Measurements from ENCODE around the gene PLA2G2C.

The PLA2G2C gene

DNA sequence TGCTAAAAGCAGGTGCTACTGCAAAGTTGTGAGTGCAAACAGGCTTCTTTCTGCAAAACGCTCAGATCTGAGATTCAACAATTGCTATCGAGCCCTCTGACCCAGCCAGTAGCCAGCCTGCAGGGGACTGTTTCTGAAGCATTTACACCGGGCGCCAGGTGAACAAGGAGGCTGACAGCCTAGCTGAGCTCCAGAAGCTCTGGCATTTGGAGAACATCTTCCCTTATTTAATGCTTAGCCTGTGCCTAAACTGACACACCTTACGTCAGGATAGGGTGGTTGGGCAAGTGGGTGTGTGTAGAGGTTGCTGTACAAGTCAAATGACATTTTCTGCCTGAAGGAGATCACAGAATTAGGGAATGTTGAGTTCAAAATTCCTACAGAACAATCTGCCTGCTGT is 15.8 kb upstream of the PLA2G2C start:
- no peak for DNase-seq

DNA sequence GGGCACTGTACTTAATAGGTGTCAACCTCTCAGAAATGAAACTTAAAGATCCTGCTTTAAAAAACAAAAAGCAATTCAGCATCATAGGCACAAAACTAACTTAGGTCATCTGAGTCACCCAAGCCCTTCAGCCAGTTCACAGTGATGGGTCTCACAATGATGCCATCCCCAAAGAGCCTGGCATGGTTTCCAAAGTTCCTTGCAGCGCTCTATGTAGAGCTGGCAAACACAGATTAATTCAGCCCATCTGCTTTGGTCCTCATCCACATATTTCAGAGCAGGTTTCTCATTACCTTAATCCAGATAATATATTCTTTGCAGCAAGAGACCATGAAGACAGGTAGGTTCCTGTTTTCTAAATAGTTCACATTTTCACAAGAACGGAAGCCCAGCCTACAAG is 14.6 kb upstream of the PLA2G2C start:
- no peak for DNase-seq

DNA sequence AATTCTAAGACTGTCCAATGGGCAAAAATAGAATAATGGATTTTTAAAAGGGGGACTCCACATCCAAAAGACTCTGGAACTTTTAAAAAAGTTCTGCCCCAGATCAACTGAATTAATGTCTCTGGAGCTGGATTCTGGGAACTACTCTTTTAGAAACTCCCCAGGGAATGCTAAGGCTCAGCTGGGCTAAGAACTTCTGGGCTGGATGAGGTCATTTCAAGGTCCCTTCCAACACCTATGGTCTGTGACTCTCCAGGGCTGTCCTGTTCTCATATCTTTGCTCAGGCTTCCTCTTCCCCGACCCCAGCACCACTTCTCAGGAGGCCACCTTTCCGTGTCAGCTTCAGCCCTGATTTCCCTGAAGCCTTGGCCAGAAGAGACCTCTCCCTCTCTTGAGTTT is 13.5 kb upstream of the PLA2G2C start:
- no peak for DNase-seq

DNA sequence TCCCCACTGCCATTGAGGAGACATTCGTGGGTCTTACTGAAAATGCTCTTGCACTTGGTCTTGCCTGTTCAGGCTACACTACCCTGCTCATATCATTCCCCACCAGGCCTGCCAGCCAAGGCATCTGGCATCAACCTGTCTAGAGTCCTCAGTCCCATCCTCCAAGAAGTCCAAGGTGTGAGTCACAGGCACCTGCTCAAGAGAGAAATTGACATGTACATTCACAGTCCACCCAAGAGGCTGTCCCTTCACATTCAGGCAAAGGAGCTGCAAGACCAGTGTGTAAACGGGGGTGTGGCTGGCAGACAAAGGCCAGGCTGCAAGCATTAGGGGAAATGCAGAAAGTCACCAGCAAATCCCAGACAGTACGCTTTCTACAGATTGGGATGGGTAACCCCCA is 13.1 kb upstream of the PLA2G2C start:
- no peak for DNase-seq

DNA sequence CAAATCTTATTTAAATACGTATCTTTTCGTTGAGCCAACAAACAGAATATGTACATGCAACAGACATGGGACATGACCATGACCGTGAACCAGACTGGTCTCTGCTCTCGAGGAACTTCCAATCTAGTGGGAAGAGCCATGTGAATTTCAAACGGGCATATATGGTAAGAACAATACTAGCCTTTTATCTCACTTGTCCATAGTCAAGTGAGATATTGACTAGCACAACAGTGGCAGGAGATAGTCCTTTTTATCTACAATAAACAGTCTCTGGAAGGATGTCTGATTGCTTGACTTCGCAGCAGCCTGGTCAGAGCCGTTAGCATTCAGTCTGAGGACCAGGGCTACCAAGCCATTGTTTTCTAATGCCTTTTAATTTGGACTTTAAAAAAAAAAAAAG is 12.6 kb upstream of the PLA2G2C start:
- no peak for DNase-seq

DNA sequence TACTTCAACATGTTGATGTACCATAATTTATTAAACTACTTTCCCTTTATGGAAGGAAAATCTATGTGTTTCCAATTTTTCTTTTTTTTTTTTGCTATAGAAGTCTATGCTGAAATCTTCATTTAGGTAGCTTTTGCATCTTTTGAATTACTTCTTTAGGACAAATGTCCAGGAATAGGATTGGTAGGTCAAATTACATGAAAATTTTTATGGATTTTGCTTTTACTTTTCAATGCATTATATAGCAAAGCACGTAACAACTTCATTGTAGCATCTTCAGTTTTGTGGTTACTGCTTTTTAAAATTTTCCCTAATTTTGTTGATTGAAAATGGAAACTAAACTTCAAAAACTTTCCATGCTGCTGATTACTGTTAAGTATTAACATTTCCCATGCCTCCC is 12.0 kb upstream of the PLA2G2C start:
- DNase-seq = no peak

DNA sequence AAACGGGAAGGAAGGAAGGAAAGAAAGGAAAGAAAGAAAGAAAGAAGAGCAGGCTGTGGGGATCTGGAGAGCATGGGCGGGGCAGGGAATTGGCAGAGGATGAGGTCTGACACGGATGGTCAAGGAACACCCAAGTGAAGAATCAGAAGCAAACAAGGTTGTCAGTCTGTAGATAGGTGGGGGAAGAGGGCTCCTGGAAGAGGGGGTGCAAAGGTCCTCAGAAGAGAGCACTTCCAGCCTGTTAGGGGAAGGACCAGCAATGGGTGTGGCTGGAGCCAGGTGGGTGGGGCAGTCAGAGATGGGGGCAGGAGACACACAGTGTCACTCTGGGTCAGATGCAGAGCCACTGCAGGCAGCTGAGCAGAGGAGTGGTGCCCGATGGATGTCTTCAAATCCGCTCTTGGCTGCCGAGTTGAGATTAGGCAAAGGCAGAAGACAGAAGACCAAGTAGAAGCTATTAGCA is 11.0 kb upstream of the PLA2G2C start:
- no peak for DNase-seq

DNA sequence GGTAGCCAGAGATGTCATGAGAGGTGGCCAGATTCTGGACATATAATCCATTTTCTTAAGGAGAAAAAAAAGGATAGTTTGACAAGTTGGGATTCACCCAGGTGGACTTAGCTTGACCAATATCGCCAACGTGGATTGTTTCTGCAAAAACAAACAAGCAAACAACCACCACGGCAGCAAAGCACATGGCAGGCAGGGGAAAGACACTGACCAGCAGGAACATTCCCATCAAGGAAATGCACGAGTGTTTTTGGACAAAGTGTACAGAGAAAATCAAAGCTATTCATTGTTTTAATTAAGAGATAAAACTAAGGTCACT is 9.1 kb upstream of the PLA2G2C start:
- no peak for DNase-seq

DNA sequence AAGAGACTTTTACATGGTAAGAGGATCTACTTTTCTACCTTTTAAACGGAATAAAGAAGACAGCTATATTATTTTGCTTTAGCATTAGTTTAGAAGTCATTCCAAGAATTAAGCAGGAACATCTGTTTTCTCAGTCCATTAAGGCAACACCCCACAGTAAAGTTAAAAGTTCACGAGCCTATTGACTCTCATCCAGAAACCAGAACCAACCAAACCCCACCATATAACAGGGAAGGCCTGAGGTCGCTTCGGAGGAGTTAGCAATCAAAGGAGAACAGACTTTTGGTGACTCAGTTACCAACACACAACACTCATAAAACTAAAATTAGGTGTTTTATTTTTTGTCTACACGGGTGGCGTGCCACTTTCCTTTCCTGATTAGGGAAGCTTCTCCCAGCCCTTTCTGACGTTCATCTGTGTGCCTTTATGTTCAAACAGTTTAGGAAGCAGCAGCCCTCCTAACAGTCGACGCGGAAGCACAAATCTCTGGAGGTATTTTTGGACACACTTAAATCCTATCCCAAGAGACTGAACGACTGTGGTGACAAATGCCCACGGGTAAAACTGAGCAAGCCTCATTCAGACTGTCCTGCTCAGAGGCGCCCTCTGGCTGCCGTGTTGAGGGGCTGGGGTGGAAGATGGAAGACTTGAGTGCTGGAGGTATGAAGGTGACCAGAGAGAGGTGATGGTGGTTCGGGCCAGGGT is 8.6 kb upstream of the PLA2G2C start:
- DNase-seq = peak; percentile 40

DNA sequence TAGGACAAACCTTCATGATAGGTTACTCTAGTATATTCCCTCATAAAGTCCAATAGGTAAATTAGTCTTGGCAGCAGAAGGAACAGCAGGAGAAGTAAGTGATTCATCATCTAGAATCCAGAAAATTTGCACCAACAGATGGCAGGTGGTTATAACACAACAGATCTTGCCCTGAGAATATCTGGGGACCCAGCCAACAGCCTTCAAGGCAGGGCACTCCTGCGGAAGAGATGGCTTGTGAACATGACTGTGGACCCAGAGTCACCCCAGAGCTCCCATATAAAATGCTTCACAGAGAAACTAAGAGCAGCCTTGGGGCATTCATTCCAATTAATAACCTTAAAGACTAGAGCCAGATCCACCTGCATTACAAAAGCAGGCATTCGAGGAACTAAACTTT is 7.9 kb upstream of the PLA2G2C start:
- no peak for DNase-seq

DNA sequence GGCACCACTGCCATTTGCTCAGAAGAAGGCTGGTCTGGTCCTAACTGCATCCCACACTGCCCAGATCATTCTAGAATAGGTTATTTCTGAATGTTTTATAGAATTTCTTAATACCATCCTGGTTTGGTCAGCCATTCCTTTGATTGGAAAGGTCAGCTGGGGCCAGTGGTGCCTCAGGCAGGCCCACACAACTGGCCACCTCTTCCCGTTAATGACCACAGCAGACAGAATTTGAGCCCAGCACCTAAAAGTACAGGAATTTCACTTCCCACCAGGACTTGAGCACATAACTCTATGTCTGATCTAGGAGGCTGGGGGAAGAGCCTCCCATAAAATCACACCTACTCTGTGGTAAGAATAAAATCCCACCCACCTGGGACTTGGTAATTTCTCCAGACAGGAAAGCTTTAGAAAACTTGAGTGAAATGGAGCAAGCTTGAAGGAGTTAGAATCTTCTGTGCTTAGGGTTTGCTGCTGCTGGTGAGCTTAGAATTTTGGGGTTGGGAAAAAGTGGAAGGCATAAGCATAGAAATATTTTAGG is 6.6 kb upstream of the PLA2G2C start:
- DNase-seq = no peak

DNA sequence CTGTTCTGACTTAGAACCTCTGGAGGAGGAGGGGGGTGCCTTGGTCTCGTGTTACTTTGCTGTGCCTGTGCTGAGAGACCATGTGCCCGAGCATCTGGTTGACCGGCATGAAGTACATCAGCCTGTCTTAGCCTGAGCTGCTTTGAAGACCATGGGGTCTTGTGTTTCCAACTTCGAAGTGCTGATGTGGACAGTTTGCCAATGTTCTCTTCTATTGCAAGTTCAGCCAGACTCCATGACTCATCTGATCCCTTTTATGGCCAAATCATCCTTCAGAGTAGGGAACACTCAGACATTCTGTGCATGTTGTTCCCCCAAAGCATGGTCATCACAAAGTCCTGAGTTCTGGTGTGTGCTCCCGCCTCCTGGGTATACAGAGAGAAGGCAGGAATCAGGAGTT is 6.0 kb upstream of the PLA2G2C start:
- no peak for DNase-seq

DNA sequence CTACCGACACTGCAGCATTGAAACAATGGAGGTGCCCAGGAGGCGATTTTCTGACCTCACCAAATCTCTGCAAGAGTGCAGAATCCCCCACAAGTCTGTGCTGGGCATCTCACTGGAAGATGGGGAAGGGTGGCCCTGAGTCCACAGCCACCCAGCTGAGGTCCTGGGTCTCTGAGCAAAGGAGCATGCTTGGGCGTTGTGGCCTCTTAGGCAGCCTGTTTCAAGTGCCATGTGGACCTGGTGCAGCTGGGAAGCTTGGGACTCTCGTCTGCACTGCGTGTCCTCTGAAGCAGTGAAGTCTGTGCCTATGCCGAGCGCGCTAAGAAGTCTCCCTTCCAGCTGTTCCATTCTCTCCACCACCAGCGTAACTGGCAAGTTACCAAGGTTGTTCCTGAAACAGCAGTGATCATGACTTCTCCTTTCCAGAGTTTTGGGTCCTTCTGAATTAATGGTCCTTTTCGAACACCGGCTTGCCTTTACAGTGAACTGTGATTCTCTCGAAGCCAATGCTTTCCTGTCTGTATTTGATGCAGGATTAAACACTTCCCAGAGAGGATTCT is 5.0 kb upstream of the PLA2G2C start:
- no peak for DNase-seq

DNA sequence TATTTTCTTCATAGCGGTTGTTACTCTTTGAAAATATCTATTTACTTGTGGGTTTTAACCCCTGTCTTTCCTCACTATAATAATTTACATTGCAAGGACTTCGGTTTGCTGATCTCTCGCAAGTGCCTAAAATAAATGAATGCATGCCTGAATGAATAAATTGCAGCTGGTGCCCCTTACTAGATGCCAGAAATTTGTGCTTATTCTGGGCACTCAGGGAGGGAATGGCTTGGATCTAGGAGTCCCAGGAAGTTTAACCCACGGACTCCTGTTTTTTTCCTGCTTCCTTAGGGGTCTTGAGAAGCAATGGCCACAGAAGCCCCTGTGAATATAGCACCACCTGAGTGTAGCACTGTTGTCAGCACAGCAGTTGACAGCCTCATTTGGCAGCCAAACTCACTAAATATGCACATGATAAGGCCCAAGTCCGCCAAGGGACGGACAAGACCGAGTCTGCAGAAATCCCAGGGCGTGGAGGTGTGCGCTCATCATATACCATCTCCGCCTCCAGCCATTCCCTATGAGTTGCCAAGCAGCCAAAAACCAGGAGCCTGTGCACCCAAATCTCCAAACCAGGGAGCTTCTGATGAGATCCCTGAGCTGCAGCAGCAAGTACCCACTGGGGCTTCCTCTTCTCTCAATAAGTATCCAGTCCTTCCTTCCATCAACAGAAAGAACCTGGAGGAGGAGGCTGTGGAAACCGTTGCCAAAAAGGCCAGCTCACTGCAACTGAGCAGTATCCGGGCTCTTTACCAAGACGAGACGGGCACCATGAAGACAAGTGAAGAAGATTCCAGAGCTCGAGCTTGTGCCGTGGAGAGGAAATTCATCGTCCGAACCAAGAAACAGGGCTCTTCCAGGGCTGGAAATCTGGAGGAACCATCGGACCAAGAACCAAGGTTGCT is 4.2 kb upstream of the PLA2G2C start:
- DNase-seq = no peak

DNA sequence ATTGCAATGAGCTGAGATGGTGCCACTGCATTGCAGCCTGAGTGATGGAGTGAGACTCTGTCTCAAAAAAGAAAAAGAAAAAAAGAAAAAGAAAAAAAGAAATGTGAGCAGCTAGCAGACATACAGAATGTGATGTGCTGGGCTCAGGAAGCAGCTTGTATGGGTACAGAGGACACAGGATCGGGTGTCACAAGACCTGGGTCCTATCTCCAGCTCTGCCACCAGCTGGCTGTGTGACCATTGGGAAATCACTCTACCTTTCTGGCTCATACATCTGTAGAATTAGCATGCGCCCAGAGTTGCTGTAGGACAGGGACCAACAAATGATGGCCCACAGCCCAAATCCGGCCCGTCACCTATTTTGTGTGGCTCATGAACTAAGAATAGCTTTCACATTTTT is 3.3 kb upstream of the PLA2G2C start:
- DNase-seq = no peak

DNA sequence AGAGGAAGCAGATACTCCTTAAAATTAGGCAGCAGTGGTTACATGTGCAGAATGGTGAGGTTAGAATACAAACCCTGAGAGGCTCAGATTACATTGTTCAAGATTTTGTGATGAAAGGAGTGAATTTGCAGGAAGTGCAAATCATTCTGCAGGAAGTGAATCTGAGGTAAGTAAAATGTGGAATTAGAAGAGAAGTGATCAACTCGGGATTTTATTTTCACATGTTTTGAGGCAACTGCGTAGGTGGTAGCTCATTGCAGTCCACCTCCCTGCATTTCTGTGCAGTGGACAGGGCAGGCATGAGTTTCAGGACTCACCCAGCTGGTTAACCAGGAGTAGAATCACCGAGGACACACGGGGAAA is 2.1 kb upstream of the PLA2G2C start:
- DNase-seq = no peak

DNA sequence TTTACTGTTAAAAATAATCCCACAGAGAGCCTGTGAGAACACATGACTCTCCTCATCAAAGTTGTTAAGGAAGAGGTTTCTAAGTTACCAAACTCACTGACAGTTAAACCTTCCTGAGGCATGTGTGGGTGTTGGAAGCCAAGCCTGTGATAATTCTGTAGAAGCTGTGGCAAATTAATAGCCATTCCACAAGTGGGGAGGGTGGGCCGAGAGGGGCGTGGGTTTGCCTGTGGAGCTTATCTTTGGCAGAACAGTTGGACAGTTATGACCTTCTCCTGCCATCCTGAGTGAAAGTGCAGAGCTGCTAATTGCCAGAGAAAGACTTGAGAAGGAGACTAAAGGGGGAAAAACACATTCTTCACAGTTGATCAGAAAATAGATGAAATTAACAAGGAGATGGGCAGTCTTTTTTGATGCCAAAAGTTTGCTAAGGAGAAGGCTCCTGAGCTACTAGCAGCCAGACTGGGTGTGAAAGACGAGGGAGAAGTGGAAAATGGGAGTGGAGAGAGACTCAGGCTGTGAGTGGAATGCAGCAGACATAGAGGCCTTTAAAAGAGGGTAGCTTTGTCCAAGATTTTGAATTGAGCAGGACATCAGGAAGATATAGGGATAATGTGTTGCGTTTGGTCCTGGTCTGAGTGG is 1.6 kb upstream of the PLA2G2C start:
- DNase-seq = no peak

DNA sequence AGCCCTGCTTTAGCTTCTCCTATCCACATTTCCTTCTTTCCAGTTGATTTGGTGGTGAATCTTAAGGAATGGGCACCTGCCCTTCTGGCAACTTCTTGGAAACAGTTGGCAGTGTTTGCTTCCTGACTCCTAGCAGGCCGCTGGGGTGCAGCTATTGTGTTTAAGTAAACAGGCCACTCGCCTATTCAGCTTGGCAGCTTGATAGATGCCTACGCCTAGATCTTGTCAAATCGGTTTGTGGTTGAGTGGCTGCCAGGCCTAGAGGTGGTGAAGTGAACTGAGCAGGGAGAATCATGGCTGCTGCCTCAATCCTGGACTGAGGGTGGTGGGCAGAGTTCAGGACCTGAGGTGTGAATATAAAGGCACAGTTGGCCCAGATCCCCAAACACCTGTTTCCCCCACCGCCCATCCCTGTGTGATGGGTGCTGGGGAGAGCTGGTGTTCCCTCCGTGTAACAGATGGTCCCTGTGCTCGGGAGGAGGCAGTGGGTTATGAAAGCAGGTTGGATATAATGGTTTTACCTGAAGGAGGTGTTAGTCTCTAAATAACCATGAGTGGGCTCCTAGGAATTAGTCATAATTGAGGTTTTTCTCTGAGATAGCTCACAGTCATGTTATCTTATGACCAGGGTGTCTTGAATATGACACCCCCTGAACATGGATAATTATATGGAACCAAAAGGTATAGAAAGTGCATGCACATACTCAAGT is 940 bp upstream of the PLA2G2C start:
- no peak for DNase-seq

DNA sequence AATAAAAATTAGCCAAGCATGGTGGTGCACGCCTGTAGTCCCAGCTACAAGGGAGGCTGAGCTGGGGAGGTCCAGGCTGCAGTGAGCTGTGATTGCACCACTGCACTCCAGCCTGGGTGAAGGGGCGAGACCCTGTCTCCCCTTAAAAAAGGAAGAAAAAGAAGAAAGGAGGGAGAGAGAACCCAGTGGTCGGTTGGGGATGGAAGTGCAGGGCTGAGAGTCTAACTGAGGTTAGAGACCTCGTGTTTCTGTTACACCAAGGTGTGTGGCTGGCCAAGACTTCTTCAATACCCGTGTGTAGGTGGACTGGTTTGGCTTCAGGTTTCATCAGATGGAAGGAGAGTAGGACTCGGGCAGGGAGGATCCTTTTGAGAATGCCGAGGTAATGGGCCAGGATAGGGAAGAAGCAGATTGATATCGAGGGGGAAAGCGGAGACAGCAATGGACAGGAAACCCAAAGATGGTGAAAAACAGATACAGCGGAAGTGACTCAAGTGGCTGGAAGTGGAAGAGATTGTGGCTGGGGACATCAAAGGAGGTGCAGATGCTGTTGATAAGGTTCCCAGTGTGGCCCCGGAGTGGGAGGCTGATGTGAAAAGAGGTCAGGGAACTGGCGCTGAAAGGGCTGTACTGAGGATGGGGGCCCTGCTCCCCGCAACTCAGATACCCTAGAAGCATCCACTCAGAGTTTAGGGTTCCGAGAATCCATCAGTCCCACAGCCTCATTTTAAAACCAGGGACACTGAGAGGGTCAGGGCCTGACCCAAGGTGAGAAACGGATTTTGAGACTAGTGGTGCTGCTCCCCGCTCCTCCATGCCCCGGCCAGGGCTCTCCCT is 1.1 kb downstream of the PLA2G2C start:
- no peak for DNase-seq

DNA sequence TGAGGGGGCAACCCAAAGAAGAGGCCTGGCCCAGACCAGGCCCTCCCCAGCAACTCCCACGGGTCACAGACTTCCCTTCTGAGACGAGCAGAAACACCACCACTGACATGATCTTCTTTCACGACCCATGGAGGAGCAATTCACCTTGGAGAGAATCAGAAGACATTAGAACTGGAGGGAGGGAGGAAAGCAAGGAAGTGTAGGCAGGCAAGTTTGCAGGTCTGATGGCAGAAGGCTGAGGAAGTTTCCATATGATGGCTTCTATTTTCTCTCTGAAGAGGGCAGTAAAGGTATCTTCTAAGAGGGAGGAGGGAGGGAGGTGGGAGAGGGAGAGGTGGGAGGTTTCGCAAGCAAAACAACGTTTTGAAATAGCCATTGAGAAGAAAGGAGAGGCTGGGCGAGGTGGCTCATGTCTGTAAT is 1.8 kb downstream of the PLA2G2C start:
- DNase-seq = no peak

DNA sequence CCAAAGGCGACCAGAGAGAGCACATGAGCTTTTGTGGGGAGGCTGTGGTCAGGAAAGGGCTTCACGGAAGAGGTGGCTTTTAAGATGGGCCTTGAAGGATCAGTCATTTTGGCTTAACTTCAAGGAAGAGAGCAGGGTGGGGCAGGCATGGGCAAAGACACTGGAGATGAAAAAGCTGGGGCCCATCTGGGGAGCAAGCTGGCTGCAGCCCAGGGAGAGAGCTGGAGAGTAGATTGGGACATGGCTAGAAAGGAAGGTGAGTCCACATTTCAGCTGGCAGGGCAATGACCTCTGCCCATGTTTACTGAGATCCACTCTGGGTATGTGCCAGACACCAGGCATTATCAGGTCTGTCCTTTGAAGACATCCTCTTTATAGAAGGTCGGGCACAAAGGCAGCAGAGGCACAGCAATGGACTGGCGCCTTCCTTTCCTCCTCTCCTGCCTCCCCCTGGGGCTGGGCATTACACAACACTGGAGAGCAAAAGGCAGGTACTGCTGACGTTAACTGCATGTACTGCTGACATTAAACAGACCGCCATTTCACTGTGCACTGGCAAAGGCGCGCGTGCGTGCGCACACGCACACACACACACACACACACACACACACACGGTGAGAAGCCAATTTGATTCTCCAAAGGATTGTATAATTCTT is 2.6 kb downstream of the PLA2G2C start:
- DNase-seq = no peak
